PC-9 (cell line): ENCODE results near the gene RPL22. TPM values are rescaled to one million over a fixed set of nuclear protein-coding genes. Genes with fewer than 3 reads are reported as not detected.

Source experiments
- BruUV-seq: library from RNA; stranded (reverse); fragments of 400-500 nt; replicated peaks from 2 replicates; lab custom pipeline; 2021; lab: Mats Ljungman, UMichigan
- CTCF ChIA-PET: fragments of 300-600 bp; sonication (Branson Sonifier 250); formaldehyde crosslinking; loops from one replicate; lab custom pipeline; 2022; ENCODE audit warnings: antibody characterized with exemption; lab: Charles Lee
- POLR2A ChIA-PET: fragments of 300-600 bp; sonication (Branson Sonifier 250); formaldehyde crosslinking; loops from one replicate; lab custom pipeline; 2022; ENCODE audit warnings: antibody characterized with exemption; ENCODE audit not compliant: unreplicated experiment; lab: Charles Lee
- DNase-seq, 2 experiments: peaks; one replicate each; pipeline versions ENCODE4 v3.0.0 to v3.0.0-alpha.2; 2015 to 2022; ENCODE audit warnings: mixed read lengths in 1 of 2
- H2AFZ ChIP-seq: fragments of 200-600 bp; sonication (generic); 2 replicates; pipeline ENCODE4 v1.8.1; 2017; ENCODE audit warnings: antibody characterized with exemption
- H3F3A ChIP-seq: fragments of 200-600 bp; sonication (generic); 2 replicates; pipeline ENCODE4 v1.8.1; 2017; ENCODE audit warnings: antibody characterized with exemption, mild to moderate bottlenecking, low read depth; ENCODE audit not compliant: insufficient read depth
- H3K27ac ChIP-seq: fragments of 200-600 bp; sonication (generic); 2 replicates; pipeline ENCODE4 v1.6.1; 2016; ENCODE audit warnings: mixed run types
- H3K27me3 ChIP-seq: fragments of 200-600 bp; sonication (generic); 2 replicates; pipeline ENCODE4 v1.6.1; 2016; ENCODE audit warnings: low read depth, mixed run types; ENCODE audit not compliant: insufficient read depth
- H3K36me3 ChIP-seq: fragments of 200-600 bp; sonication (generic); 2 replicates; pipeline ENCODE4 v1.6.1; 2016; ENCODE audit warnings: low read depth, mixed run types
- H3K4me1 ChIP-seq: fragments of 200-600 bp; sonication (generic); replicated peaks from 2 replicates; pipeline ENCODE4 v1.6.1; 2016; ENCODE audit warnings: mixed run types; ENCODE audit not compliant: insufficient read depth
- H3K4me2 ChIP-seq: fragments of 200-600 bp; sonication (generic); 2 replicates; pipeline ENCODE4 v1.6.1; 2017; ENCODE audit warnings: mixed run types
- H3K4me3 ChIP-seq: fragments of 200-600 bp; sonication (generic); 2 replicates; pipeline ENCODE4 v1.6.1; 2016; ENCODE audit warnings: mixed run types
- H3K79me2 ChIP-seq: fragments of 200-600 bp; sonication (generic); 2 replicates; pipeline ENCODE4 v1.6.1; 2017; ENCODE audit warnings: low read depth, mixed run types
- H3K9me2 ChIP-seq: fragments of 200-600 bp; sonication (generic); 2 replicates; pipeline ENCODE4 v1.8.1; 2017; ENCODE audit warnings: mild to moderate bottlenecking; ENCODE audit not compliant: insufficient read depth
- H3K9me3 ChIP-seq: fragments of 200-600 bp; sonication (generic); 2 replicates; pipeline ENCODE4 v1.8.1; 2016; ENCODE audit warnings: low read depth; ENCODE audit not compliant: insufficient read depth
- H4K20me1 ChIP-seq: fragments of 200-600 bp; sonication (generic); 2 replicates; pipeline ENCODE4 v1.8.1; 2017; ENCODE audit not compliant: insufficient read depth
- CTCF ChIP-seq: fragments of 200-600 bp; sonication (generic); conservative IDR thresholded peaks from 2 replicates; pipeline ENCODE4 v1.6.1; 2017; ENCODE audit warnings: mixed run types, antibody characterized with exemption, mild to moderate bottlenecking, moderate library complexity
- EZH2 ChIP-seq: fragments of 200-600 bp; sonication (generic); IDR thresholded peaks from 2 replicates; pipeline ENCODE4 v1.8.0; 2017; ENCODE audit warnings: antibody characterized with exemption, low read depth
- intact Hi-C: fragments of 100-400 bp; cut with micrococcal nuclease; formaldehyde crosslinking; loops from one replicate; pipeline ENCODE4 v1.10.0; 2022; ENCODE audit not compliant: unreplicated experiment
- total RNA-seq: library from RNA; stranded (reverse); gene quantifications from 2 replicates; pipeline ENCODE4 v1.2.3, GENCODE V29; 2021

The RPL22 gene
- total RNA-seq, 1 experiment from 2014 or later: 447 TPM

GRCh38 chr1:6180268-6180706, 19.1 kb downstream of the RPL22 start, which contains the start of gene CHD5:
Gene CHD5, minus strand, starts transcription at chr1:6180321. Its CDS starts 298 bp downstream, at chr1:6180023.
- Histone ChIP-seq H3K27ac (no peak within 1 kb of the TSS), H3K79me2 (no peaks in the 10 kb centered on the region), H3F3A (peaks cover 27% of the 10 kb centered on the region; the same call in 1 of the 2 replicates), H3K36me3 (no peaks in the 10 kb centered on the region), H3K4me1 (0 out of 2 replicates have a peak, but pooled peaks cover 14% of the 10 kb centered on the region), H4K20me1 (peaks cover 12% of the 10 kb centered on the region), H2AFZ (no peak within 1 kb of the TSS), H3K4me3 (no peak within 1 kb of the TSS), H3K9me3 (no peaks in the 10 kb centered on the region), H3K27me3 (no peaks in the 10 kb centered on the region), H3K9me2 (no peaks in the 10 kb centered on the region), H3K4me2 (no peak within 1 kb of the TSS)
- intact Hi-C loops: loop anchor here (5.0 to 10.0 kb wide), 2 partner anchors 55 to 128 kb away; partner anchors contain the start of gene ICMT
- no TSS peak for BruUV-seq
- no peak for DNase-seq
- CTCF ChIA-PET: no interaction called here
- TF ChIP-seq EZH2 (no peak), CTCF (no peak)
- POLR2A ChIA-PET: no interaction called here

- Histone ChIP-seq H3F3A (peaks cover 21% of the 10 kb centered on the region; the same call in 1 of the 2 replicates), H3K79me2 (no peaks in the 10 kb centered on the region), H3K9me2 (no peaks in the 10 kb centered on the region), H3K4me2 (no peak overlapping the region), H3K4me3 (no peak overlapping the region), H3K36me3 (no peaks in the 10 kb centered on the region), H3K27ac (no peak overlapping the region), H4K20me1 (peaks cover 7% of the 10 kb centered on the region), H2AFZ (no peak overlapping the region), H3K4me1 (0 out of 2 replicates have a peak, but pooled peaks cover 14% of the 10 kb centered on the region), H3K27me3 (no peaks in the 10 kb centered on the region), H3K9me3 (no peaks in the 10 kb centered on the region)
- intact Hi-C loops: loop anchor here (5.0 to 10.0 kb wide), 2 partner anchors 55 to 127 kb away; partner anchors contain the start of gene ICMT
- TF ChIP-seq EZH2 (no peak), CTCF (no peak)
- CTCF ChIA-PET: no interaction called here
- no peak for DNase-seq
- POLR2A ChIA-PET: no interaction called here
- BruUV-seq: no TSS peak
Observed at GRCh38 chr1:6179564-6180175, 19.7 kb downstream of the RPL22 start.

- Histone ChIP-seq H4K20me1 (no peaks in the 10 kb centered on the region; the same call in none of the 2 replicates), H3K4me2 (no peak overlapping the region), H3K27ac (no peak overlapping the region), H3K36me3 (no peaks in the 10 kb centered on the region), H3K4me1 (0 out of 2 replicates have a peak, but pooled peaks cover 10% of the 10 kb centered on the region), H3K4me3 (no peak overlapping the region), H2AFZ (no peak overlapping the region), H3K9me2 (no peaks in the 10 kb centered on the region), H3K27me3 (no peaks in the 10 kb centered on the region), H3K9me3 (no peaks in the 10 kb centered on the region), H3F3A (peaks cover 14% of the 10 kb centered on the region; the same call in 1 of the 2 replicates), H3K79me2 (no peaks in the 10 kb centered on the region)
- intact Hi-C loops: no loop called here
- no peak for DNase-seq
- no peak for TF ChIP-seq CTCF
- no peak for TF ChIP-seq EZH2
- ChIA-PET POLR2A (no interaction called here), CTCF (no interaction called here)
- no TSS peak for BruUV-seq
Observed at GRCh38 chr1:6178751-6179563, 20.4 kb downstream of the RPL22 start.
